Epidermal melanocyte (primary cell): ENCODE data around the gene RSRC1.
A peak's percentile ranks its signal among the peaks of the same experiment; 100 is the strongest.
"Not testable (repeated sequence)": the region's sequence is repeated elsewhere in the genome, so short reads cannot be mapped to it uniquely, and the experiment has no call there.

Experiments
- DNase-seq: peaks from one replicate; pipeline ENCODE4 v3.0.0; 2011; ENCODE audit warnings: low spot score; ENCODE audit not compliant: insufficient read length

RSRC1 gene

DNA sequence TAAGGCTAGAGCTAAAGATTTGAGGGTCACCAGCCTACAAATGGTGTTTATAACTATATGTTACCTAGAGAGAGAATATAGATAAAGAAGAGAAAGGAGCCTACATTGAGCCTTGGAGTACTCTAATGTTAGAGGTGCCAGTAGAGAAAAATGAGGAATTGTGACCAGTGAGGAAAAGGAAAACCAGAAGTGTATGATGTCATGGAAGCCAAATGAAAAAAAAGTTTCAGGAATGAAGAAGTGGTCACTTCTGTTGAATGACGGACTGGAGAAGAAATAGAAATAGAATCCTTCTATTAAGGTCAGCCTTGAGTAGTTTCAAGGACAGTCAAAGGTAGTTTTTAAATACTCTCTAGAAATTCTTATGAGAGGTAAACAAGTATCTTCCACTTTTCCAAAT, 409.9 kb downstream of the RSRC1 start:
- DNase-seq = no peak

DNA sequence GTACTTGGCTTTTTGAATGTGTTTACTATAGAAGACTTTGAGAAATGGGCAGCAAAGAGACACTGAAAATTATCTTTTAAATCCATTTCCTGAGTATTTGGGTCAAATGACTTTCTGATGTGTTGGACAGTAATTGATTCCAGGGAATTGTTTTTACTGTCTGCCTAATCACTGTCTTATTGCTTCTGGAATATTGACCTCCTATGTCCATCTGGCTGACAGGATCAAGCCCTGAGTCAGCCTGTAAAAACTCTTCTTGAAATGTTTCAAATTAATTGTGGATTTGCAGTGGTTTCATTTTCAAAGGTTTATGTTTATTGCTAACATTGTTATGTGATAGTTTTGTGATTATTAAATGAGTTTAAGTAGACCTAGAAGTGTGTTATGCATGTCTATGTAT, 410.5 kb downstream of the RSRC1 start:
- no peak for DNase-seq

GRCh38 chr3:158522221-158523136, 412.6 kb downstream of the RSRC1 start:
- no peak for DNase-seq

- no peak for DNase-seq
Observed at GRCh38 chr3:158528076-158528674, 418.3 kb downstream of the RSRC1 start.

GRCh38 chr3:158531334-158531733, 421.4 kb downstream of the RSRC1 start:
- no peak for DNase-seq

GRCh38 chr3:158532099-158532734, 422.3 kb downstream of the RSRC1 start:
- DNase-seq = no peak

DNA sequence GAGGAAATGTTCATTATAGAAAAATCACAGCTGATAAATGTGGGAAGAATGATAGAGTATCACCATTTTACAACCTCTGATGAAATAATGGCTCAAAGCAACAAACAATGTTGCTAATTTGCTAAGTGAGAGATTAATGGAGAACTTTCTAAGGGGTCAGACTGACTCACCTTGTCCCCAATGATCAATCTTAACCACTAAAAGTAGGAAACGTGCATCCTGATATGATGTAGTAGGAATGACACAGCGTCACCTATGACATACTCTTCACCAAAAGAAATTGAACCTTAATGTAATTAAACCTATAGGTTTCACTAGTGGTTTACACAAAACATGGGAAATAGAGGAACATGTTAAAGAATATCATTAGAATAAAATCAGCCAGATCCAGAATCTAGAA, 426.0 kb downstream of the RSRC1 start:
- DNase-seq = no peak

DNA sequence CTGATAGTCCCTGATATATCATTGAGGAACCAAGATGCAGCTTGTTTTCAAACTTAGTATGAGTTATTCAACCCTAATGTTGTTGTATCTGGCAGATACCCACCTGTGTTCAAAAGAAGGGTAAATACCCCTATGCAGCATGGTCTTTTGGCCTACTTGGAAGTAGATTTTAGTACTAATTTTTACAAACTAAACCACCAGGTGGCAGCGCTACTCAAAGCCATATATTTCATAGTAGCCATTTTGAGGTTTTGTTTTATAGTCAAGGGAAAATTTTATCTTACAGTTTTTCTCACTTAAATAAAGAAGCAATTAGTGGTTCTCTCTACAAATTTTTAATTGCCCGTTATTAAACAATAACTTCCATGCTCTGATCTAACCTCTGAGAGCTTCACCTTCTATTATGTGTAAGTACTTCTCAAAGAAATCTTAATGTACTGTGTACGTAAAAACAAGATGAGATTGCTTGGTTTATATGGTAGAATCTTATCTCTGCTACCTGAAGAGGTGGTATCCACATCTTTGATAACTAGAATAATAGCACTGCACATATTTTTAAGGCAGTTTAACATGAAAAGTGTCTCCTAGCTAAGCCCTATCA, 429.6 kb downstream of the RSRC1 start:
- DNase-seq = no peak

DNA sequence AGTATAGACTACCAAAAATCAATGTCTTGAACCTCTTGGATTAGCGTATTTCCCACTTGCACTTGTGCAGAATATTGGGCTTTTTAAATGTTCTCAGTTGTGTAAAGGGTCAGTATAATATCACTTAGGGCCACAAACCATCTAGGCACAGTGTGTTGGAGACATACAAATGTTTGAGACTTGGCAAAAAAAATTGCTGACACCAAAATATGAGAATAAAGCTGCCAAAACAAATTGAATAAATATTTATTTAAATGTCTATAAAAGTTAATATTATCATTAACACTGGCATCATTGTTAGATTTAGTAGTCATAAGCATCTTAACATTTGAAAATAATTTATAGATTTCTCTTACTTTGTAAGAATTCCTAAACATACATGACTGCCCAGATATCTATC, 430.2 kb downstream of the RSRC1 start:
- no peak for DNase-seq

GRCh38 chr3:158548691-158549090, 438.8 kb downstream of the RSRC1 start:
- DNase-seq = no peak

- not testable (repeated sequence) for DNase-seq
Observed at GRCh38 chr3:158549938-158550337, 440.0 kb downstream of the RSRC1 start.

- DNase-seq = no peak
Observed at GRCh38 chr3:158552124-158552523, 442.2 kb downstream of the RSRC1 start.

- no peak for DNase-seq
Observed at GRCh38 chr3:158559504-158559903, 449.6 kb downstream of the RSRC1 start.

- DNase-seq = no peak
Observed at GRCh38 chr3:158560979-158561378, 451.1 kb downstream of the RSRC1 start.

DNA sequence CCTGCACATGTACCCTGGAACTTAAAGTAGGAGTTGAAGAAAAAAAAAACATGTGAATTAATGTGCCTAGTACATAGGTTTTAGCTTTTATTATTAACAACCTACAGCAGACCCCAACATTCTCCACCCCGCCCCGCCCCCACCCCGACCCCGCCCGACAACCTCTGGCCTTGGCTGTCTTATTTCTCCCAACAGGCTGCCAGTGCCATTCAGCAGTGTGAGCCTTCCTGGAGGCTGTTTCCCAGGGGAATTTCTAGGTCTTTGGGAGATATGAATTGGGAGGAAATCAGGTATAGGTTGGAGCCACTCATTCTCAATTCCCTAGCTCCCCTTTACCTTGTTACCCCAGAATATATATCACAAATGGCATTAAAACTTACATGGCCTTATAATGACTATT, 452.8 kb downstream of the RSRC1 start:
- DNase-seq = no peak

DNA sequence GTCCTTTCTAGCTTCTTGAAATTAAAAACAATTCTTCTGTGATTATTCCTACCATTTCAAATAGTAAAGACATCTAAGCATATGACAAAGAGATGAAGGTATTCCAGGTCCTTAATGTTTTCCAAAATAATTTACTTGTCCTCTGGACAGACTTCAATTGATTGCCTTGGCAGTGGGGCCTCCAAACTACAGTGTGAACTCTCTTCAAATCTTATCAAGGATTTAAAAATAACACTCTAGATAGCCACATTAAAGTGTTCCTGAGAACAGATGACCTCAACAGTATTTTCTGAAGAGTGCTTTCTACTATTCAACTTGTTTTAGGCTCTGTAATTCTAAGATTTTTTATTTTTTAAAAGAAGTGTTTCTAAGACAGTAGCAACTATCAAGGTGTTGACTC, 453.2 kb downstream of the RSRC1 start:
- no peak for DNase-seq

GRCh38 chr3:158565076-158565475, 455.2 kb downstream of the RSRC1 start:
- no peak for DNase-seq

DNA sequence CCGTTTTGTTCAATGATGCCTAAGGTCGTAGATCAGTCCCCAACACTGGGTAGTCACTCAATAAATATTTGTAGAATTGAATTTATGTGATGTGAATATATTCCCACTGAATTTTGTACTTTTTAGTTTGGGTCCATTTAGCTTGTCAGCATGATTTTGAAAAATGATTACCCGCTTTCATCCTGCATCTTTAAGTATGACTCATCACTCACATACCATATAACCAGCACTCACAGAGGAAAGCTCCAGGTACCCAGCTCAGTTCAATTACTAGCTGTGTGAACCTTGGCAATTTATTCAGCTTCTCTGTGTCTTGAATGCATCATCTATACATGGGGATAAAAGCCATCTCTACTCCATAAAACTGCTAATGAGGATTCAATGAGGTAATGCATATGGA, 458.9 kb downstream of the RSRC1 start:
- no peak for DNase-seq

DNA sequence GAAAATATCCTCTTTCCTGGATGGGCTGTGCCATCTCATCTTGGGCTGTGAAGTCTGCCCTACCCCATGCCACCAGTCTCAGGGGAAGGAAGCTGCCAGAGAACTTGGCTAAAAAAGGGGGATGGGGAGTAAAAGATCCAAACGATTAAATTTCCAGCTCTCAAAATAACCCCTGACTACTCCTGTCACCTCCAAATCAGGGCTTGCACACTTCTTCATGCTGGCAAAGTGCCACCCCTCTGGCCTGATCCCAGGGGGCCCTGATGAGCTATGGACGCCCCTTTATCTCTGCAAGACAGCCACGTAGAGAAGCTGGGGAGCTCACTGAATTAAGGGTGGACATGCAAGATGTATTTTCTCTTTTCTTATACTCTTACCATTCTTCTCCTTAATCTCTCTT, 459.9 kb downstream of the RSRC1 start:
- DNase-seq = no peak

DNA sequence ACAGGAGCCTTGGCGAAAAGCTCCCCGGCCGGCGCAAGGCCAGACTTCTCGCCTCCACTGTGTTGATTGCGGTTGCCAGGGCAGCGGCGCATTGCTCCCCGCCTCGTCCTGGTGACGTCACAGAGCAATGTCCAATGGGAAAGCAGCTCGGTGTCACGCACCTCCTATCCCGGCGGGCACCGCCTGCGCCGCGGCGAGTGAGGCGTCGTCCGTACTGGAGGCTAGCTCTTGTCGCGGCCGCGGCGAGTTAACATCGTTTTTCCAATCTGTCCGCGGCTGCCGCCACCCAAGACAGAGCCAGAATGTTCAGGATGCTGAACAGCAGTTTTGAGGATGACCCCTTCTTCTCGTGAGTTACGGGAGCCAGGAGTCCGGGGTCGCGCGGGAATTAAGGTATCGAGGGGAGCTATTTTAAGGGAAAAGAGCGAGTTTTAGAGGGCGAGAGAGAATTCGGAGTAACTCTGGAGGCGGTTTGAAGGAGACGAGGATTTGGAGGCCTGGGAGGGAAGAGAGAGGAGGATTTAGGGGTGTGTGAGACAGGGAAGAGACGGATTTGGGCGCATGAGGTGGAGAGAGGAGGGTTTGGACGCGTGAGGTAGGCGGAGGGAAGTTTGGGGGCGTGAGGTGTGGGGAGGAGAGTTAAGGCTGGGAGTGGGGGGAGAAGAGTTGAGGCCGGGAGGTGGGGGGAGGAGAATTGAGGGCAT, 461.3 kb downstream of the RSRC1 start, which contains the start of gene MLF1:
Gene MLF1, plus strand, starts transcription at position 196 of the 704 bp plus-strand sequence. Its CDS starts 107 bp downstream, at position 303.
- DNase-seq = peak; percentile 97
